ENCODE data around the gene NDEL1.

NDEL1 gene

GRCh38 chr17:8506145-8506544, 70.5 kb downstream of the NDEL1 start:
- no peak for DNase-seq

GRCh38 chr17:8514801-8515200, 79.1 kb downstream of the NDEL1 start:
- DNase-seq = no peak
